ENCODE measurements around the gene GDPD3.
A peak's percentile ranks its signal among the peaks of the same experiment; 100 is the strongest.
"Not testable (repeated sequence)": the region's sequence is repeated elsewhere in the genome, so short reads cannot be mapped to it uniquely, and the experiment has no call there.

GDPD3 gene

GRCh38 chr16:30113031-30113710 lies at the start of gene GDPD3:
Gene GDPD3 (minus strand): TSS chr16:30113537. CDS start chr16:30113478, 59 bp downstream.
- no peak for DNase-seq

- DNase-seq = no peak
These were observed 43.9 kb upstream of the GDPD3 start for GRCh38 chr16:30157214-30157613.

- no peak for DNase-seq
These were observed 41.9 kb upstream of the GDPD3 start for GRCh38 chr16:30155188-30155587.

- no peak for DNase-seq
These were observed 39.2 kb upstream of the GDPD3 start for GRCh38 chr16:30152517-30152916.

GRCh38 chr16:30151091-30151490 lies 37.8 kb upstream of the GDPD3 start:
- DNase-seq = no peak

GRCh38 chr16:30149250-30149930 lies 36.1 kb upstream of the GDPD3 start:
- no peak for DNase-seq

- no peak for DNase-seq
These were observed 34.6 kb upstream of the GDPD3 start for GRCh38 chr16:30147843-30148510.

- no peak for DNase-seq
These were observed 32.3 kb upstream of the GDPD3 start for GRCh38 chr16:30145657-30146056.

- no peak for DNase-seq
These were observed 31.6 kb upstream of the GDPD3 start for GRCh38 chr16:30144917-30145316.

GRCh38 chr16:30144017-30144416 lies 30.7 kb upstream of the GDPD3 start:
- DNase-seq = no peak

GRCh38 chr16:30143347-30143702 lies 30.0 kb upstream of the GDPD3 start:
- no peak for DNase-seq

- DNase-seq = no peak
These were observed 29.5 kb upstream of the GDPD3 start for GRCh38 chr16:30142672-30143346.

- DNase-seq = no peak
These were observed 28.4 kb upstream of the GDPD3 start for GRCh38 chr16:30141750-30142149.

GRCh38 chr16:30139583-30140481 lies 26.5 kb upstream of the GDPD3 start:
- no peak for DNase-seq

GRCh38 chr16:30137897-30138296 lies 24.6 kb upstream of the GDPD3 start:
- DNase-seq = no peak

GRCh38 chr16:30136971-30137605 lies 23.8 kb upstream of the GDPD3 start:
- no peak for DNase-seq

- DNase-seq = no peak
These were observed 19.3 kb upstream of the GDPD3 start for GRCh38 chr16:30132591-30132990.

GRCh38 chr16:30131869-30132475 lies 18.6 kb upstream of the GDPD3 start:
- DNase-seq = peak; percentile 72

- no peak for DNase-seq
These were observed 14.7 kb upstream of the GDPD3 start for GRCh38 chr16:30127993-30128392.

GRCh38 chr16:30125690-30126089 lies 12.4 kb upstream of the GDPD3 start:
- DNase-seq = not testable (repeated sequence)

- no peak for DNase-seq
These were observed 11.6 kb upstream of the GDPD3 start for GRCh38 chr16:30124985-30125379.
